KMS-11 (cell line): ENCODE measurements around the gene PHF23.

Source experiments
- H2AFZ ChIP-seq: fragments of 200-600 bp; sonication (generic); 2 replicates; pipeline ENCODE4 v1.6.1; 2016; ENCODE audit warnings: antibody characterized with exemption, mixed run types, low read depth
- H3K27ac ChIP-seq: fragments of 200-600 bp; sonication (generic); 2 replicates; pipeline ENCODE4 v1.6.1; 2016; ENCODE audit warnings: mild to moderate bottlenecking, mixed run types
- H3K27me3 ChIP-seq: fragments of 200-600 bp; sonication (generic); 2 replicates; pipeline ENCODE4 v1.6.1; 2017; ENCODE audit warnings: mild to moderate bottlenecking, low read depth, mixed run types, moderate library complexity; ENCODE audit not compliant: insufficient read depth
- H3K36me3 ChIP-seq: fragments of 200-600 bp; sonication (generic); 2 replicates; pipeline ENCODE4 v1.6.1; 2017; ENCODE audit warnings: mild to moderate bottlenecking, mixed run types; ENCODE audit not compliant: insufficient read depth
- H3K4me1 ChIP-seq: fragments of 200-600 bp; sonication (generic); 2 replicates; pipeline ENCODE4 v1.6.1; 2016; ENCODE audit warnings: mild to moderate bottlenecking, low read depth, mixed run types; ENCODE audit not compliant: poor library complexity, severe bottlenecking
- H3K4me2 ChIP-seq: fragments of 200-600 bp; sonication (generic); 2 replicates; pipeline ENCODE4 v1.7.0; 2016; ENCODE audit warnings: mild to moderate bottlenecking, mixed run types
- H3K4me3 ChIP-seq: fragments of 200-600 bp; sonication (generic); IDR thresholded peaks from 2 replicates; pipeline ENCODE4 v1.6.1; 2017; ENCODE audit warnings: low read depth, low read length, mixed read lengths; ENCODE audit not compliant: insufficient read depth
- H3K79me2 ChIP-seq: fragments of 200-600 bp; sonication (generic); 2 replicates; pipeline ENCODE4 v1.6.1; 2016; ENCODE audit warnings: low read depth, mixed run types; ENCODE audit not compliant: insufficient read depth
- H3K9ac ChIP-seq: fragments of 200-600 bp; sonication (generic); 2 replicates; pipeline ENCODE4 v1.6.1; 2016; ENCODE audit warnings: mild to moderate bottlenecking, mixed run types
- H4K20me1 ChIP-seq: fragments of 200-600 bp; sonication (generic); 2 replicates; pipeline ENCODE4 v1.6.1; 2016; ENCODE audit warnings: mild to moderate bottlenecking, mixed run types; ENCODE audit not compliant: insufficient read depth
- TF ChIP-seq, protein P1 (sequence below): fragments of 200-600 bp; sonication (generic); conservative IDR thresholded peaks from 2 replicates; pipeline ENCODE4 v1.6.1; 2017; ENCODE audit warnings: low read depth, mild to moderate bottlenecking, antibody characterized with exemption, low read length, moderate library complexity, mixed read lengths

PHF23 gene

DNA sequence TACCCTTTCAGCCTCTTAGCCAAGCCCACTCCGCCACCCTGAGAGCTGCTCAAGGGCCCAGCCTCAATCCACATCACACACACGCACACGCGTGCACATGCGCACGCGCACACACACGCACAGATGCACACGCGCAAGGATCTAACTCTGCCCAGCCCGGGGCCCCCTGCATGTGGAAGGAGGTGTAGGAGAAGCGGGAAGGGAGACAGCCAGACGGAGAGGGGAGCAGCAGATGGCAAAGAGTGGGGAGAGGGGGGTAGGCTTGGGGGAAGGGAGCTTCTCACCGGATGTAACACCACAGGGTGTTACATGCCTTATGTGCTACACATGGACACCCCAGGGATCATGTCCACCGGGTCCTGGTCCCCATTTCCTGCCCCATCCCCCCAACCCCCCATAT, 34.9 kb downstream of the PHF23 start:
- TF ChIP-seq, protein P1, sequence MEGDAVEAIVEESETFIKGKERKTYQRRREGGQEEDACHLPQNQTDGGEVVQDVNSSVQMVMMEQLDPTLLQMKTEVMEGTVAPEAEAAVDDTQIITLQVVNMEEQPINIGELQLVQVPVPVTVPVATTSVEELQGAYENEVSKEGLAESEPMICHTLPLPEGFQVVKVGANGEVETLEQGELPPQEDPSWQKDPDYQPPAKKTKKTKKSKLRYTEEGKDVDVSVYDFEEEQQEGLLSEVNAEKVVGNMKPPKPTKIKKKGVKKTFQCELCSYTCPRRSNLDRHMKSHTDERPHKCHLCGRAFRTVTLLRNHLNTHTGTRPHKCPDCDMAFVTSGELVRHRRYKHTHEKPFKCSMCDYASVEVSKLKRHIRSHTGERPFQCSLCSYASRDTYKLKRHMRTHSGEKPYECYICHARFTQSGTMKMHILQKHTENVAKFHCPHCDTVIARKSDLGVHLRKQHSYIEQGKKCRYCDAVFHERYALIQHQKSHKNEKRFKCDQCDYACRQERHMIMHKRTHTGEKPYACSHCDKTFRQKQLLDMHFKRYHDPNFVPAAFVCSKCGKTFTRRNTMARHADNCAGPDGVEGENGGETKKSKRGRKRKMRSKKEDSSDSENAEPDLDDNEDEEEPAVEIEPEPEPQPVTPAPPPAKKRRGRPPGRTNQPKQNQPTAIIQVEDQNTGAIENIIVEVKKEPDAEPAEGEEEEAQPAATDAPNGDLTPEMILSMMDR: no peak
- Histone ChIP-seq H2AFZ (no peak overlapping the region), H3K4me3 (no peak overlapping the region), H3K9ac (no peak overlapping the region), H3K27me3 (no peaks in the 10 kb centered on the region), H4K20me1 (no peaks in the 10 kb centered on the region), H3K27ac (no peak overlapping the region), H3K4me2 (no peak overlapping the region), H3K79me2 (no peaks in the 10 kb centered on the region), H3K4me1 (no peaks in the 10 kb centered on the region), H3K36me3 (no peaks in the 10 kb centered on the region)

DNA sequence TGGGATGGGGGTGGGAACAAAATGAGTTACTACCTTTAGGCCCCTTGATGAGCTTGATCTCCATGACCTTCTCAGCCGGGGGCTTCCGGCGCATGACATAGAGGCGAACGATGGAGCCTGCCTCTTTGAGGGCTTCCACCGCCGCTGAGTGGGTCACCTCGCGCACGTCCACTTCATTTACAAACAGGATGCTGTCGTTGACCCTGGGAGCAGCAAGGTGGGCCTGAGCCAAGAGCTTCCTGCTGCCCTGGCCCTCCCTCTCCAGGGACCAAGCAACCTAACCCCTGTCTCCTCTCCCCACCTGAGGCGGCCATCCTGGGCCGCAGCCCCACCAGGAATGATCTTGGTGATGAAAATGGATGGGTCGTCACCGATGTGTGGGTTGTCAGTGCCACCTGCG, 35.9 kb downstream of the PHF23 start:
- no peaks in the 10 kb centered on the region for H4K20me1 ChIP-seq
- no peaks in the 10 kb centered on the region for H3K79me2 ChIP-seq
- H2AFZ ChIP-seq: no peak overlapping the region
- TF ChIP-seq, protein P1: no peak
- no peaks in the 10 kb centered on the region for H3K27me3 ChIP-seq
- H3K9ac ChIP-seq: no peak overlapping the region
- H3K4me2 ChIP-seq: no peak overlapping the region
- no peak overlapping the region for H3K4me3 ChIP-seq
- H3K27ac ChIP-seq: no peak overlapping the region
- H3K4me1 ChIP-seq: no peaks in the 10 kb centered on the region
- H3K36me3 ChIP-seq: no peaks in the 10 kb centered on the region

DNA sequence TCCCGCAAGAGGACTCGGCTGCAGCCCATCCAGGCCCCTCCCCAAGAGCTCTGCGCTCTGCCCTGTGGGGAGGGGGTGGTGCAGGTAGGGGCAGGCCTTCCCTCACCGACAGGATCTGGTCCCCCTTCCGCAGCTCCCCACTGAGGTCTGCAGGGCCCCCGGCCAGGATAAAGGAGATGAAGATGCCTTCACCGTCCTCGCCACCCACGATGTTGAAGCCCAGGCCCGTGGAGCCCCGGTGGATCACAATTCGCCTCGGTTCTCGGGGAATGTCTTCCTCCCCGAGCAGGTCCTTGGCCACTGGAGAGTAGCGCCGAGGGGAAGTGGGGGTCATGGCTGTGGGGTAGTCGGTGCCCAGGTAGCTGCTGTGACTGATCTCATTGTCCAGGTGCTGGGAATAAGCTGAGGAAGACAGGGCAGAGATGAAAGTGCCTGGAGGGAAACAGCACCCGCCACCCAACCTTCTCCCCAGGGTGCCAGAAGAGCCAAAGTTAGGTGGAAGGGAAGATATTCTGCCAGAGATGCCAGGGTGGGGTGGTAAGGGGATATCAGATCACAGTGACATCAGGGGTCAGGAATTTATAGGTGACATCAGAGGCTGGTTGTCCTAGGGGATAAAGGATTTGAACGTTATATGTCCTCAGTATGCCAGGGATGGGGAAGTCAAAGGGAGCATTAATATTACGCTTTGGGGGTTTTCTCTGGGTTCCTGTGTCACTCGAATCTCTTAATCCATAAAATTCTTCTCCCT, 42.4 kb downstream of the PHF23 start:
- Histone ChIP-seq H3K9ac (no peak overlapping the region), H3K4me3 (no peak overlapping the region), H2AFZ (no peak overlapping the region), H3K4me2 (no peak overlapping the region), H3K4me1 (no peaks in the 10 kb centered on the region), H4K20me1 (no peaks in the 10 kb centered on the region), H3K36me3 (no peaks in the 10 kb centered on the region), H3K27me3 (no peaks in the 10 kb centered on the region), H3K79me2 (no peaks in the 10 kb centered on the region), H3K27ac (no peak overlapping the region)
- TF ChIP-seq, protein P1: no peak

DNA sequence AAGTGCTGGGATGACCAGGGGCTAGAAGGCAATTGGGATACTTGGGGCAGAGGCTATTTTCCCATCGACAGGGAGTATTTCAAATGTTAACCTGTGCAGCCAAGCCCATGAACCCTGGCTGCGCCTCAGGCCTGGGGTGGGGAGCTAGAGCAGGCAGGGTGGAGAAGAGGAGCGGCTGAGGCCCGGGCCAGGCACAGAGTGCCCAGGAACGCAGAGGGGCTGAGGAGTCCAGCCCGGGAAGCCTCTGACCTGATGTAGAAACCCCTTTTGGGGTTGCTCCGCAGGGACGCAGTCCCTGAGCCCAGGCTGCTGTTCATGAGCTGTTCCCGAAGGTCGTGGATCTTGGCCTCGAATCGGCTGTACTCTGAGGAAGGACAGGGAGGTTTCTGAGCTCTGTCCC, 43.3 kb downstream of the PHF23 start:
- Histone ChIP-seq H3K4me3 (no peak overlapping the region), H3K79me2 (no peaks in the 10 kb centered on the region), H3K27ac (no peak overlapping the region), H3K4me1 (no peaks in the 10 kb centered on the region), H2AFZ (no peak overlapping the region), H3K9ac (no peak overlapping the region), H3K36me3 (no peaks in the 10 kb centered on the region), H3K27me3 (no peaks in the 10 kb centered on the region), H3K4me2 (no peak overlapping the region), H4K20me1 (no peaks in the 10 kb centered on the region)
- TF ChIP-seq, protein P1: no peak
